Heart left ventricle (tissue), 13 donors: Measurements from ENCODE around the gene ZNF20.

Source experiments
- CTCF ChIP-seq, 12 donors: fragments of 200-600 bp; sonication (generic) in 4 of 12; IDR thresholded peaks; one replicate each; pipeline versions ENCODE4 v1.5.0 to v1.8.0; 2018 to 2022; ENCODE audit warnings: antibody characterized with exemption in 12 of 12, mild to moderate bottlenecking in 5 of 12
- POLR2A ChIP-seq, 2 donors: fragments of 450-650 bp; IDR thresholded peaks; one replicate each; pipeline ENCODE4 v1.6.1; 2017; ENCODE audit warnings: antibody characterized with exemption in 2 of 2, mild to moderate bottlenecking in 2 of 2, moderate library complexity in 2 of 2
- donor health status: ischemic (EF 13 %, LVEDD 7.1; RV severe dilation, severe dysfunction).
- donor health status: DM: no; HTN: yes; CAD: no.
- donor health status: DM: no; HTN: no; CAD: no.
- donor health status: ischemic (EF 25% LVEDD 6.9; RV normal size, moderate dysfunction).
- donor health status: ischemic (EF 25% LVEDD 5.7; RV mildly dilated, moderate dysfunction).
- donor health status: ischemic (EF 35%, LVEDD 5.7; RV mildly dilated, moderate dysfunction).
- donor health status: nonischemic (EF 11% LVEDD 7.7; RV severe dilation, severe dysfunction).
- donor health status: DM: yes; HTN: yes; CAD: no.
- donor health status: PGD.
- donor health status: ischemic (EF 29% LVEDD 5.4; RV normal size, mild dysfunction).
- donor health status: nonischemic (EF 23%, LVEDD 6.1; RV moderate dilation, normal function).

DNA sequence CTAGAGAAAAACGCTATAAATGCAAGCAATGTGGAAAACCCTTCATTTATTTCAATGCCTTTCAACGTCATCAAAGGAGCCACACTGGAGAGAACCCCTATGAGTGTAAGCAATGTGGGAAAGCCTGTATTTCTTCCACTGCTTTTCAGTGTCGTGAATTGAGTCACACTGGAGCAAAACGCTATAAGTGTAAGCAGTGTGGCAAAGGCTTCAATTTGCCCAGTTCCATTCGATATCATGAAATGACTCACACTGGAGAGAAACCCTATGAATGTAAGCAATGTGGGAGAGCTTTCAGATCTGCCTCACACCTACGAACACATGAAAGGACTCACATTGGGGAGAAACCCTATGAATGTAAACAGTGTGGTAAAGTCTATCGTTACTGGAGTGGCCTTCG, 27.4 kb downstream of the ZNF20 start:
- TF ChIP-seq CTCF (IDR thresholded peaks at IDR 0.05) (no peak), POLR2A (IDR thresholded peaks at IDR 0.05) (no peak)
